ENCODE measurements around the gene AAK1.

DNA sequence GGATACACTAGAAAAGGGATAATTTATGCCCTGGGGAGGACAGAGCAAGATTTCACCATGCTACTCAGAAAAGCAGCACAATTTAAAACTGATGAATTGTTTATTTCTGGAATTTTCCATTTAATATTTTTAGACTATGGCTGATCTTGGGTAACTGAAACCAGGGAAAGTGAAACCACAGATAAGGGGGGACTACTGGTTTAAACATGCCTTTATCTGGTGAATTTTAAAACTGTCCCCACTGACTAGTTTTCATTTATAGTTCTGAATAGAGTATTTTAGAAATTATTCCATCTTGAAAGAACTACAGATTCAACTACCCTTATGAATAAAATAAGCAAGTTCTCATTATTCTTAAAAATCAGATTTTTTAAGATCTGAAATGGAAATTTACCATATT lies 221.3 kb downstream of the AAK1 start:
- TF ChIP-seq POLR2A (IDR thresholded peaks at IDR 0.05) (no peak), CTCF (IDR thresholded peaks at IDR 0.05) (no peak)

Data from lower leg skin (tissue), 3 donors.